ENCODE data around the gene MED9.

MED9 gene

DNA sequence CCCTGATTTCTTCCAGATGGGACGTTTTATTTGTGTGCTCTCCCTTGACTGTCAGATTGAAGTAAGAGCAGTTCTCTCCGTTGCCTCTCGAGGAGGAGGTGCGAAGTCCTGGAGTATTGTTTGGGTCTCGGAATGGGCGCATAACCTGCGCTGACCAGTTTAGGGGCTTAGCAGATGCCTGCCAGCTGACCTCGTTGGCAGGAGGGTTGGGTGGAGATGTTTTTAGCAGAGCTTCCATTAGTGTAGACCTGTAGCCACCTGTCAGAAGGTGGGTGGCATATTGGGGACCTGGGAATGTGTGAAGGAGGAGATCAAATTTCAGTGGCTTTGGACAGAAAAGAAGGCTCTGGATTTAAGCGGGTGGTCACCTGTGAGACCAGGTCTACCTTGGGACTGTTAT, 15.8 kb downstream of the MED9 start:
- DNase-seq: no peak

DNA sequence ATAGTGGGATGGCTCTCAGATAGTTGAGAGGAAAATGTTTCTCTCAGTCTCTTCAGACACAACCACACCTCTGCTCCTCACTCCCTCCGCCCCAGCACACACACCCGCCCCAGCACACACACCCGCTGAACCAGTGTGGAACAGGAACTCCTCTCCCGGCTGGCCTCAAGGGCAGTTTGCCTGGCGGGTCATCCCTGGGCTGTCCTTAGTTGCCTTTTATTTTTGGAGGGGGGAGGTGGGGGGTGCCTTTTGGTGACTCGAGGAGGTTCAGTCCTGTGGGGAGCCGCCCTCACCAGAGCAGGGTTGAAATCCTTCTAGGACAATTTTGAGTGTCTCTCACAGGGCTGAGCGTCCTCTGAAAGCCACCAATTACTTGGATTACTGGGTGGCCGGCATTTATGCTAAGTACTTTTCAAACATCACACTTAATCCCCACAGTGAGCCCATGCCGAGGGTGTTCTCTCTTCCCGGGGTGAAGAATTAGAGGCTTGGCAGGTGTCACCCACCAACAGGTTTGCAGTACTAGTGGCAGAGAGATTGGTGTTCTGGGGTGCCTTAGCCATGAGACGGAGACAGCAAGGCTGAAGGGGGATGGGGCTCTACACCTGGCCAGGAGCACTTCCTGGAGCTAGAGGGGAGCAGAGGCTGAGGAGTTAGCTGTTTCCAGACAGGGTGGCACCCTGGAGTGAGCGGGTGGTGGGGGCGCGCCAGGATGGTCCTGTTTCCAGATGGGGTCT, 16.6 kb downstream of the MED9 start:
- no peak for DNase-seq

DNA sequence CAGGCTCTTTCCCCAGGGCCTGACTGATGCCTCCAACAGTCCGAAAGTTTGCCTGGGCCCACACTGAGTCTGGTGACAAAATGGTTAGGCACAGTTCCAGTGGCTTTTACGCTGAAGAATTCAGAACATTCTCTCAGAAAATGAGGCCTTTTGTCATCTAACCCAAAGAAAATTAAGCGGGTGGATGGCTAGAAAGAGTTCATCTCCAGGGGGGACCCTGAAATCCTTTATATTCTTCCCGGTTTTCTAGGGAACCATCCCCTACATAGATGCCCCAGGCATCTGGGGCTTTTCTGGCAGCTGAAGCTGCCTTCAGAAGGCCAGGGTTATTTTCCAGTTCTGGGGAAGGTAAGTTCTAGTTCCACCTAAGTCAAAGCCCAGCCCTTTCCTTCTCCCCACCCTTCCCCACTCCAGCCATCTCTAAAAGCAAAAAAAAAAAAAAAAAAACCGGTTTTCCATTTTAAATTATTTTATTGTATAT, 17.2 kb downstream of the MED9 start:
- DNase-seq: no peak

DNA sequence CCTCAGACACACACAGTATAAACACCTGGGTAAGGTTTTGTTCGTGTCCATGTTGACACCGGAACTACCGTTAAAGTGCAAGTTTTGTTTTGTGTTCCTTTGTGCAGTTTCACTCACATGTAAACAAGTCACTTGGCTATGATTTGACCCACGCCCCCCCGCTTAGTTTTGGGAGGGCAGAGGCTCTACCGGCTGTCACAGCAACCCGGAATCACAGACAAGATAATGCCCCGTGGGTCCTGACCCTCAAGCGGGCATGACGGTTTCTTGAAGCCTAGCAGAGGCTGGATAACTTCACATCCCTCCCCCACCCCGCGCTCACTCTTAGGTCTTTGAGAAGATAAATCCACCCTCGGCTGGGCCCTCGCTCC, 17.7 kb downstream of the MED9 start:
- no peak for DNase-seq

DNA sequence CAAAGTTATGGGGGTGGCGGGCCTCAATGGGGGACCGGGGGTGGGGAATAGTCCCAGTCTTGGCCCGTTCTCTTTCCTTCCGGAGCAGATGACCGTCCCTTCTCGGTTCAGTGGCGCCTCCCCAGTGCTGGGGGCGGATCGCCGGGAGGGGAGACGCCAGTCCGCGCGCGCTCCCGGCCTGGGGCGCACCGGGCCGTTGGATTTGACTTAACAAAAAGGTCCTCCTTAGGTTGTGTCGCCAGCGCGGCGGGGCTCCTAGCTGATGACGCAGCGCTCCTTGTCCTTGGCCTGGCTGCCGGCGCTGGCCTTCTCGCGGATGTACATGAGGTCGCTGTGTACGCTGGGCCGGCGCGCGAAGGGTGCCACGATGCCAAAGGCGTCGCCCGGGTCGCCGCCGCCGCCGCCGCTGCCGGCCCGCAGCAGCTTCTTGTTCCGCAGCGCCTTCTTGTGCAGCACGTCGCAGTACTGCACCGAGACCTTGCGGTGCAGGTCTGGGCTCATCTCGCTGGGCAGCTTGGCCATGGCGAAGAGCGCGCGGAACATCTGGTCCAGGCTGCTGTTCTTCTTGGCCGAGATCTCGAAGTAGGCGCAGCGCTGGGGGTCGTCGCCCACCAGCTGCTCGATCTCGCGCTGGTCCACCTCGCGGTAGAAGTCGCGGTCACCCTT, 18.2 kb downstream of the MED9 start:
- no peak for DNase-seq

DNA sequence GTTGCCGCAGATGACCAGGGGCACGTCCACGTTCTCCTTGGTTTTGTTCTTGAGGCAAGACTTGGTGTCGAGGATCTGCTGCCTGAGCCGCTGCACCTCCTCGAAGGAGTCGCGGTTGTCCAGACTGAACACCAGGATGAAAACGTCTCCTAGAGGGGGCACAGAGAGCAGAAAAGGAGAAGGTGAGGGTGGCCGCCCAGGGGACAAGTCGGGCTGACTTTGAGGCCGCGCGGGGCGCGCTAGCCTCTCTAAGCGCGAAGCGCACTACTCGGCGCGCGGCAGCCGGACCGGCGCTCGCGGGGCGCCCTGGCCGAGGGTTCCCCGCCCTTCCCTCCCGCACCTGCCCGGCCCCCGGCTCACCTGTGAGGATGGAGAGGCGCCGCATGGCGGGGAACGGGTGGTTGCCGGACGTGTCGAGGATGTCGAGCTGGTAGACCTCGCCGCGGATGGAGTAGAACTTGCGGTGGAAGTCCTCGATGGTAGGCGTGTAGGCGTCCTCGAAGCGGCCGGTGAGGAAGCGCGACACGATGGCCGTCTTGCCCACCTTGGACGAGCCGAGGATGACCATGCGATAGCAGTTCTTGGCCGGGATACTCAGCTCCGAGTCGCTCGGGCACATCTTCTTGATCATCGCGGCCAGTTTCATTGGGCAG, 18.9 kb downstream of the MED9 start:
- DNase-seq: no peak

DNA sequence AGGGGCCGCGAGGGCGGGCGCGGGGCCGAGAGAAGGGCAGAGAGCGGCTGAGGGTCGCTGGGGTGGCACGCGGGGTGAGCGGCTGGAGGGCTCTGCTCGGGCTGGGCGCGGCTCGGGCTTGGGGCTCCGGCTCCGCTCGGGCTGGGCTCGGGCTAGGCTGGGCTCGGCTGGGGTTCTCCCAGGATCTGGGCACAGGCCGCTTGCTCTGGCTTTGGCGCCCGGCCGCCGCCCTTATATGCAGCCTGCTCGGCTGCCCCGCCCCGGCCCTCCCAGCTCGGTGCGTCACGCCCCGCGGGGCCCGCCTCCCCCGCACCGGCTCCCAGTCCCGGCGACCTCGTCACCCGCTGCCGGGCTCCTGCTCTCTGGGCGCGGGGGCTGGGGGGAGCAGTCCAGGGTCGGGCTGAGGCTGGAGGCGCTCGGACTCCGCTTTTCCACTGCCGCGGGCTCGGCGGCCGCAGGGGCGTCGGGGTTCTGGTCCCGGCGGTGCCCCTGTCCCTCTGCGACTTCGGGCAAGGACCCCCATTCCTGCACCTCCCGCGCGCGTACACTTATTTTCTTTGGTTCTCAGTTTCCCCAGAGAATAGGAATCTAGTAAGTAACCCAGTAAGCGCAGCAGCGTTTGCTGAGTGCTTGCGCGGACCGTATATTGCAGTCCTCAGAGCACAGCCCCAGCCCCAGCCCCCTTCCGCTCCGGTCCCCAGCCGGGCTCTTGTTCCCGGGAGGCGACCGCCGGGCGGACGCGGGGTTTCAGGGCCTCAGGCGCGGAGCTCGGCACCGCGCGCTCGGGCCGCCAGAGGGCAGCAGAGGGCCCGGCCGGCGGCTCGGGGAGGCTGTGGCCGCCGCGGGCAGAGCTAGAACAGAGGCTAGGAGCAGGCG, 19.6 kb downstream of the MED9 start, which contains the start of gene RASD1:
Gene RASD1, minus strand, starts transcription at position 207 of the 876 bp plus-strand sequence. CDS start 214 bp downstream, outside the sequence.
- DNase-seq: peak; percentile 79 to 86

DNA sequence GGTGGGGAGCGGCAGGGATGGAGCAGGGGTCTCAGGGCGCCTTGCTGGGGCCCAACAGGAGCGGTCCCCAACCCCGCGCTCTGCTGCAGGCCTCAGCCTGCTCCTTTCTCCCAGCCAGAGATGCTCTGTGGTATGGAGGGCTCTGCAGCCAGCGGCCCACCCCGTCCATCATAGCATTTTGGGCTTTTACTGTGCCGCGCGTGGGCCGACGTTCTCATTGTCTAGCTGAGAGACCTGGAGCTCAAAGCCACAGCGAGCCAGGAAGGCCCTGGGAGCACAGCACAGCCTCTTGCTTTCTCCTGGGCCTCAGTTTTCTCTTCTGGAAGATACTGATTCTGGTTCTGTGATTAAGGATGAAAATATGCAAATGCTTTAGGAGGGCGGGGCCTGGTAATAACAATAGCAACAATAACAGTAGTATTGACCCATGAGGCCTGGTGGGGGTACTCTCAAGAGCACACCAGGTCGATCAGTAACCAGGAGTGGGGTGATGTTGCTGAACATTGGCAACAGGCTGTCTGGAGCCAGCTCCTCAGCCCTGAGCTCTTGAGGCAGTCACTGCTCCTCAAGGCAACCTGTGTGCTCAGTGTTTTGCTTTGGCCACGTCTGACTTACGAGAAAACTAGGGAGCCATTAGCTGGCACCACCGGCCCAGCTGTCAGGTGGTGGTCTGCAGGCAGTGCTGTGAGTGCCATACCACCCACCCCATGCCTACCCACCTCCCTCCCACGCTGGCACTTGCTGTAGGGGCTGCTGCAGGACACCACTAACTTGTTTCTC, 20.5 kb downstream of the MED9 start:
- no peak for DNase-seq

DNA sequence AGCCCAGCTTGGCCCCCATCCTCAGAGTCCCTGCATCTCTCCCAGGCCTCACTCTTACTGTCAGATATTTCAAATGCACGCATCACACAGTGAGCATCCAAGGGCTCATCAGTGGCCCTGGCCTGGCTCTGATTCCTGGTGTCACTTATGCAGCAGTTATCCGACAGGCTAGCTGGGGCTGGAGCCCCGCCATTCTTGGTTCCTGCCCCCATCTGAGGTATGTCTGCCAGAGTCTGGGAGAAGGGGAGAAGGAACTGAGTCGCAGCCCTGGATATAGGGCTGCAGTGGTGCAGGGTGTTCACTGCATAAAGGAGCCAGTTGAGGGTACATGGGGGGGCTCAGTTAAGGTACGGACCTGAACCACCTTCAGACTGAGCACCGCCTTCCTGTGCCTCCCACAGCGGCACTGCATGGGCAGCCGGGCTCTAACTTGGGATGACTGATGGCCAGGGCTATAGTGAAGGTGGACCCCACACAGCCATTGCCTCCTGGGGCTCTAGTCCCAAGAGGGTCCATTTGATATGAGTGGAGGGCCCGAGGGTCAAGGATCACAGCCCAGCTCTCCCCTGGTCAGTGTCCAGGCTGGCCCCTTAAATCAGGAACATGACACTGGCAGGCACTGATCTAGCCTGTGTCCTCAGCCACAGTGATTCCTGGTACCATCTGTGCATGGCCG, 21.2 kb downstream of the MED9 start:
- no peak for DNase-seq

DNA sequence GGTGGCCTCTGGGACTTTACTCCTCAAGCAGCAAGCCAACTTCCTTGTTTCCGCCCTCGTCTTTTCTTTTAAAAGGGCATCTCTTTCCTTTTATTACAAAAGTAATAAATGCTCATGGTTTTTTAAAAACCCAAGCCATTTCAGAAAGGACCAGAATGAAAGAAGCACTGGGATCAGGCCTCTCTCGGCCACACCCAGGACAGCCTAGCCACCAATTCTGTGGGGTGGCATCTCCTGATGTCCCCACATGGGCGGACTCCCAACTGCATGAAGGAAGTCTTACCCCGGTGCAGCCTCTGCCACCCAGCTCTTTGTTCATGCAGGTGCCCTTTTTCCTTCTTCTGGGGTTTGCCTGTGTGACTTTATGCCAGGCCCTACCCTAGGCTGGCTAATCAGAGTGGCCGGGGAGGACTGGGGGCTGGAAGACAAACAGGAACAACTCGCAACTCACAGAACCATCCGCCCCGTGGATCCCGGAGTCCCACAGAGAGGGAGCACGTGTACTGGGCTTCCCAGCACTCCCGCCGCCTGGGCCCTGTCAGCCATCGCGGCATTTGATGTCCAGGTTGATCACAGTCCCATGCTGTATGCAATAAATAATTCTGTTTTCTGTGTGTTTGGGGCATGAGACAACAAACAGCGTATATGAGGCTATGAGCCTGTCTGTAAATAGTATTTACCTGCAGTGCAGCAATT, 22.0 kb downstream of the MED9 start:
- DNase-seq: no peak

DNA sequence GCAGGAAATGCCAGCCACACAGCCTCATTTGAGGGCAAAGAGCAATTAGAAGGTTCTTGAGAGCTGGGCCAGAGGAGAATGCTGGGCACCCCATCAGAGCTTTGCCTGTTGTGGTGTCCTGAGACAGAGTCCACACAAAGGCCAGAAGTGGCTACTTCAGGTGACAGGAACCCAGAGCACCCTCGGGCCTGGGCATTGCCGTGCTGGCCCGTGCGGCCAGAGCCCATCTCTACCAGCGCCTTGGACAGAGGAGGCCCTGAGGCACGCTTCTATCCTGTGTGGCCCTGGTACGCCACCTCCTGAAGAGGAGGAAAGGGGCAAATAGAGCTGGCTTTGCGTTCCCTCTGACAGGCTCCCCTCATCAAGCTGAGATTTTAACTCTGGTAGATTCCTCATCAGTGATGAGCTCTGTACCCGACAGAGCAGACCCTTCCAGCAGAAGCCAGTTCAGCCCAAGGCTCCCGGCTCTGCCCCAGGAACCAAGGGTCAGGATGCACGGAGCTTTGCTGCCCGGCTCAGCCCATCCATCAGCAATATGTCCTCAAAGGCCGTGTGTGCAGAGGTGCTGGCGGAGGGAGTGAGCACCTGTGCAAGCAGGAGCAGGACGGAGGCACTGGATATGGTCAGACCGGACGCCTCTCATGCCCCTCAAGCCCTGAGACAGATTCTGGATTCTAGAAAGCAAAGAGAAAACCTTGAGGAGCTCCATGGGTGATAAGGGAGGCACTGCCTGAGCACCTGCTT, 22.8 kb downstream of the MED9 start:
- DNase-seq: no peak

DNA sequence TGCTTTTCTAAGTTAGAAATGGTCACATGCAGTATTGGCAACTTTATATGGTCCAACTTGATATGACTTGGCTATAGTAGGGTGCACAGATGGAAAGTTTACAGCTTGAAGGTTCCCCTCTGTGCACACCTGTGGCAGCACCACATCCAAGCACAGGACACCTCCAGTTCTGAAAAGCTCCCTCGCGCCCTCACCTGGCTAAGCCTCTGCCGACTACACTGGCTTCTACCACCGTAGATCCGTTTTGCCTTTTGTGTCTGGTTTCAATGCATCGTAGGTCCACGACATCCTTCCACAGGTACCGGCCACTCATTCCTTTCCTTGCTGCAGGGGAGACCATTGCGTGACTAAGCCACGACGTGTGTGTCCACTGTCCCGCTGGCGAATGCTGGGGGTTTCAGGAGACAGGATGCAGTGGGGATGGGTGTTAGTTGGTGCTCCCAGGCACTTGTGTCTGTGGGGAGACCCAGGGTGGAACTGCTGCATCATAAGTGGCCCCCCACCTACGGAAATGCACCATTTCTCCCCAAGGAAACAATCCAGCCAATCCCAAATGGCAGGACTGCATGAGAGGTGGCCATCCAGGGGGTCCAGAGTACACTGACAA, 24.3 kb downstream of the MED9 start:
- no peak for DNase-seq

DNA sequence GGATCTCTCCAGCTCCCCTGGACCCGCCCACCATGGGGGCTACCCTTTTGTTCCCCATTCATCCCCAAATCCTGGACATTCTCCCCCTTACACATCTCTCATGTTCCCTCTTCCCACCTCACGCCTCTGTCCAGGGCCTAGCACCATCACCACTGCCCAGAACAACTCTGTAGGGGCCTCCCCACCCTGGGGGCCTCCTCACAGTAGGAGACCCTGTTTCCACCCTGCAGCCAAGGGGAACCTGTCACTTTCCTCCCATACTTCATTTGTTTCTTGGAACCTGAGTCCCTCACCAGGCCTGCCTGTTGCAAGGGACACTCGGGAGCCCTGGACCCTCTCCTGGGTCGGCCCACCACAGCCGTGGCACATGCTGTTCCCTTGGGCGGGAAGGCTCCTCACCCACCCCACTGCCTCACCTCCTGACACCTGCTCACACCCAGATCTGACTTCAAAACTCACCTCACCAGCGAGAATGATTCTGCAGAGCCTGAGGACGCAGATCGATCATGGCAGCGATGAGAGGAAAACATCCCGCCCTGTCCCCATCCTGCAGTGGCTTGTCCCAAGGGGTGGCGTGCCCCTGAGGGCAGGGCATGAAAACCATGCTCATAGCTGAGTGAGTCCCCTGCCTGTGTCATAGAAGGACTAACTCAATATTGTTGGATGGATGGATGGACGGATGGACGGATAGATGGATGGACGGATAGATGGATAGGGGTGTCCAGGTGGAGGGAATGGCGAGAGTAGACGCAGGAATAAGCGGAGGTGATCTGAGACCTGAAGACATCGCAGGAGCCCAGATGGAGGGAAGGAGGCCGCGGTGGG, 26.2 kb downstream of the MED9 start:
- no peak for DNase-seq

DNA sequence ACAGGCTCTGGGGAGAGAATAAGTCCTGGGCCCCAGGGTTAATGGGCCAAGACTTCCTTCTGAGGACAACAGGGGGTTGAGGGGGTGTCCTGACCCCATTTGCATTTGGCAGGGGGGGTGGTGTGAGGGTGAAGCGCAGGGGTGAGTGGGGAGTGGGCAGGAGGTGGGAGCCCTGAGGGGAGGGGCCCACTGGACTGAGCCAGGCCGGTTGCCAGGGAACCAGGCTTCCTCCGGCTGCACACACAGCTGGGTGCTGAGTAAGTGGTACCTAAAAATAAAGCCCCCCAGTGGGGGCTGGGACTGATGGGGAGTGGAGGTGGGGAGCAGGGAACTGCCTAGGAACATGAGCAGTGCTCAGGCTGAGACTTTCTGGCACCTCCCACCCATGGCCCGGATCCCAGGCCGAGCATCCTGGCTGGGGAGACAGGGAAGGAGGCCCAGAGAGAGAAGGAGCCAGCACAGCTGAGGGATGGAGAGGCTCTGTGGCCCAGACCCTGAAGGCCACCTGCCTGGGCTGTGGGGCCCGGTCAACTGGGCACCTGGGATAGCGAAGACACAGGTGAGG, 26.8 kb downstream of the MED9 start:
- peak; percentile 35 to 45 for DNase-seq

DNA sequence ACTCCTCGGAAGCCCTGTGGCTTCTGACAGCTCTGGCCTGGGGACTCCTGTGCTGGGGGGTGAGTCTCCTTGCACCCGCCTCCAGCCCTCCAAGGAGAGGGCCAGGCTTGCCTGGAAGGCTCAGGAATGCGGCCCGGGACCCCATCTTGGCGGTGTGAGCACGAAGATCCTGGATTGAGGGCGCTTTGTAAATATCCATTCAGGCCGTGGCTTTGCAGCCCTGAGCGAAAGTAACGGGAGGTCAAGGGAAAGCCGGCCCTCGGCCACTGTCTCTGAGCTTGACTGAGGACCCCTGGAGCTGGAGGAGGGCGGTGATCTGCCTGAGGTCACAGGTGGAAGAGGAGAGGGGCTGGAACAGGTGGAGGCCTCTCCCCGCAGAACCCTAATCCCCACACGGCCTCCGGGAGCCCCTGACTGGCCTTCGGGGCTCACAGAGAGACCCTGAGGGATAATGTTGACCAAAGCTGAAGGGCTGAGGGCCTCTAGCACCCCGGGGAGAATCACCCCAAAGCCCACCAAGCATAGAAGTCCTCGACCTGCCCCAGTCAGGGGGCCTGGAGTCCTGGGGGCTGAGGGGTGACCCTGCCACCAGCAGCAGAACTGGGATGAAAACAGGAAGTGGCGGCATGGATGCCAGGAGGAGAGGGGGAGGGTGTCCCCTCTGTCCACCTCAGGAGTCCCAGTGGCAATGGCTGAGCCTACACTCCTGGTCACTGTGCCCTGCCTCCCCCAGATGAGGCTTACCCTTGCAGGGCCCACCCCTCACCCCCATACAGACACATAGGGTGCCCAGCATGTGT, 27.7 kb downstream of the MED9 start:
- no peak for DNase-seq

DNA sequence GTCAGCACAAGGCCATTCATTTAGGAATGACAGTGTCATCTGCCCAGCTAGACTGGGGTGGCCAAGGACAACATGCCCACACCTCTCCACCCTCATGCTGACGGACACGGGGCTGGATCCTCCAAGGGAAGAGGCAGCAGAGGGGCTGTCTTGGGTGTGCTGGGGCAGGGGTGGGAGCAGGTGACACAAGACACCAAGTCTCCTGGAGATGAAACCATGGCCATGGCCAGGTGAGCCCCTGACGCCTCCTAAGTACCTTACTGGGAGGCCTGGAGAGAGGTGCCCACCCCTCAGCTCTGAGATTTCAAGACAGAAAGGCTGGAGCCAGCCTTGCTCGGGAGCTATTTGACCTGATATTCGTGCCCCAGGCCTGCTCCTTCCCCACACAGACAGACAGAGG, 28.4 kb downstream of the MED9 start:
- DNase-seq: no peak

DNA sequence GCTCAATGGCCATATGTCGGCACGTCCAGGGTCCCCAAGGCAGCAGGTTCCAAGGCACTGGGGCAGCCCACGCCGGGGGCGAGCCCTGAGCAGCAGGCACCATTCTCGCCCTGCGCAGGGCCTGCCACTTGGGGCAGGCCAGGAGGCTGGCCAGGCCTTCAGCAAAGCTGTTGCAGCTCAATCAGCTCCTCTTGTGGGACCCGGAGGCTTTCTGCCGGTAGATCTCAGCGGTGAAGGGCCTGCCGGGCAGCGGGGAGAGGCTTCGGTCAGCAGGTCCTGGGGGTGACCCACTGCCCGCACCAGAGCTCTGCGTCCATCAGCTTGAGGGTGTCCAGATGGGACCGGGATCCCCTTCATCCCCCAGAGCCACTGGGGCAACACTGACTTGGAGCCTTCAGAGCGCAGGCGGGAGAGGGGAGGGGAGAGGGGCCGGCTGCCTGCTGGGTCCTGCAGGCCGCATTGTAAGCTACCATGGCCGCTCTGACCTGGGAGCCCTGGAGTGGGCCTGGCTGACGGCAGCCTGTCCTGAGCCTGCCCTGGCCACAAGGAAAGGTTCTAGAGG, 28.9 kb downstream of the MED9 start:
- DNase-seq: no peak

Measured in hippocampal formation (tissue), 2 donors.